K562 (cell line): ENCODE data around the gene FOXP3. TPM values are rescaled to one million over a fixed set of nuclear protein-coding genes. Genes with fewer than 3 reads are reported as not detected.

ENCODE experiments used
- ASH1L ChIP-seq: fragments of 450-650 bp; IDR thresholded peaks from 2 replicates; pipeline ENCODE4 v1.6.1; 2018; ENCODE audit warnings: borderline replicate concordance, mild to moderate bottlenecking, low read depth; ENCODE audit not compliant: partially characterized antibody
- ATF1 ChIP-seq, 2 experiments: fragments of 450-650 bp in 1 of 2; IDR thresholded peaks; 2 replicates each; pipeline ENCODE4 v1.6.1; 2016; ENCODE audit warnings: missing compliant biosample characterization in 1 of 2, missing genetic modification characterization in 1 of 2
- CEBPG ChIP-seq, 3 experiments: fragments of 200-800 bp in 1 of 3; sonication (Bioruptor generic) in 1 of 3; sonication (generic) in 1 of 3; formaldehyde crosslinking in 1 of 3; IDR thresholded peaks in 2 of 3; conservative IDR thresholded peaks in 1 of 3; 2 replicates each; pipeline versions ENCODE4 v1.6.1 to v1.8.0; 2016 to 2022; ENCODE audit warnings: missing compliant biosample characterization in 2 of 3, missing genetic modification characterization in 2 of 3, mild to moderate bottlenecking in 1 of 3, missing genetic modification reagents in 1 of 3
- CTBP1 ChIP-seq: fragments of 450-650 bp; IDR thresholded peaks from 2 replicates; pipeline ENCODE4 v1.6.1; 2016; ENCODE audit warnings: borderline replicate concordance
- EGR1 ChIP-seq: fragments of 450-650 bp; conservative IDR thresholded peaks from 2 replicates; pipeline ENCODE4 v1.6.1; 2017; ENCODE audit warnings: mild to moderate bottlenecking
- ERF ChIP-seq: fragments of 450-650 bp; formaldehyde crosslinking; IDR thresholded peaks from 2 replicates; pipeline ENCODE4 v1.4.0; 2020; ENCODE audit warnings: mild to moderate bottlenecking, mixed read lengths
- ESRRB ChIP-seq: fragments of 250-450 bp; sonication (Bioruptor Pico); IDR thresholded peaks from 2 replicates; pipeline ENCODE4 v1.5.0; 2020; ENCODE audit warnings: mild to moderate bottlenecking, moderate library complexity, borderline replicate concordance
- FUS ChIP-seq: fragments of 200-400 bp; formaldehyde crosslinking; optimal IDR thresholded peaks from 2 replicates; pipeline ENCODE3; 2017; ENCODE audit warnings: low read depth, low read length
- GATAD2A ChIP-seq: fragments of 450-650 bp; IDR thresholded peaks from 2 replicates; pipeline ENCODE4 v1.6.1; 2017
- LCOR ChIP-seq: sonication (generic); formaldehyde crosslinking; IDR thresholded peaks from 2 replicates; pipeline ENCODE4 v1.8.0; 2022; ENCODE audit warnings: mild to moderate bottlenecking, missing genetic modification reagents
- MEF2A ChIP-seq: IDR thresholded peaks from 2 replicates; pipeline ENCODE4 v1.6.1; 2011; ENCODE audit warnings: low read depth, mild to moderate bottlenecking, low read length, moderate library complexity; ENCODE audit not compliant: control insufficient read depth
- NFIC ChIP-seq: fragments of 450-650 bp; IDR thresholded peaks from 2 replicates; pipeline ENCODE4 v1.6.1; 2017; ENCODE audit warnings: mild to moderate bottlenecking, inconsistent platforms
- PHB2 ChIP-seq: fragments of 450-650 bp; IDR thresholded peaks from 2 replicates; pipeline ENCODE4 v1.6.1; 2017; ENCODE audit warnings: low read depth
- PML ChIP-seq: IDR thresholded peaks from 2 replicates; pipeline ENCODE4 v1.6.1; 2012; ENCODE audit warnings: low read length, inconsistent platforms
- RAD21 ChIP-seq, 2 experiments: fragments of 250-450 bp in 1 of 2; fragments of 450-650 bp in 1 of 2; sonication (Bioruptor Pico) in 1 of 2; formaldehyde crosslinking in 1 of 2; IDR thresholded peaks in 1 of 2; conservative IDR thresholded peaks in 1 of 2; 2 replicates each; pipeline versions ENCODE4 v1.4.0 to v1.8.0; 2020 to 2022; ENCODE audit warnings: mild to moderate bottlenecking in 2 of 2, moderate library complexity in 1 of 2
- RBM14 ChIP-seq: fragments of 200-400 bp; formaldehyde crosslinking; IDR thresholded peaks from 2 replicates; pipeline ENCODE4 v1.6.1; 2018; ENCODE audit warnings: low read depth, mild to moderate bottlenecking, low read length, moderate library complexity, borderline replicate concordance; ENCODE audit not compliant: insufficient read depth
- SAP30 ChIP-seq: fragments of 200-600 bp; sonication (generic); IDR thresholded peaks from 2 replicates; pipeline ENCODE4 v1.6.1; 2012; ENCODE audit warnings: borderline replicate concordance, low read depth, mild to moderate bottlenecking, moderate library complexity, low read length, control low read depth, inconsistent platforms; ENCODE audit not compliant: insufficient read depth, poor library complexity, severe bottlenecking
- SP1 ChIP-seq: sonication (generic); formaldehyde crosslinking; IDR thresholded peaks from 2 replicates; pipeline ENCODE4 v1.8.1; 2022; ENCODE audit warnings: mild to moderate bottlenecking, missing genetic modification reagents
- ZKSCAN3 ChIP-seq: fragments of 250-450 bp; sonication (Bioruptor Pico); IDR thresholded peaks from 2 replicates; pipeline ENCODE4 v1.4.0; 2020
- ZNF175 ChIP-seq: fragments of 200-800 bp; sonication (Bioruptor generic); IDR thresholded peaks from 2 replicates; pipeline ENCODE4 v1.6.1; 2016; ENCODE audit warnings: low read depth, mild to moderate bottlenecking, missing genetic modification characterization, missing compliant biosample characterization
- ZNF184 ChIP-seq: sonication (generic); formaldehyde crosslinking; IDR thresholded peaks from 2 replicates; pipeline ENCODE4 v1.5.0; 2020; ENCODE audit warnings: missing genetic modification reagents
- ZNF583 ChIP-seq: fragments of 250-450 bp; sonication (Bioruptor Pico); IDR thresholded peaks from 2 replicates; pipeline ENCODE4 v1.4.0; 2020
- polyA plus RNA-seq, 8 experiments: library from polyadenylated mRNA; depleted of rRNA in 4 of 8; stranded (reverse) in 5 of 8; unstranded in 3 of 8; fragments of >200 nt; fragmentation: Nextera tagmentation in 2 of 8; fragmentation: Illumina TruSeq in 1 of 8; extraction: Ambion mirVana in 2 of 8; extraction: Trizol in 1 of 8; gene quantifications; 2 replicates each; pipeline versions ENCODE4 v1.2.1 to v1.2.3, GENCODE V29; 2011 to 2014; ENCODE audit warnings: inconsistent platforms in 1 of 8, missing spikeins in 1 of 8
- total RNA-seq, 7 experiments: library from RNA; depleted of rRNA in 6 of 7; stranded (reverse); fragments of >200 nt in 6 of 7; fragmentation: Illumina TruSeq in 2 of 7; extraction: Trizol in 2 of 7; gene quantifications; 2 replicates each; pipeline versions ENCODE4 v1.2.1 to v1.2.3, GENCODE V29; 2011 to 2021; ENCODE audit warnings: low replicate concordance in 1 of 7
- TF ChIP-seq, protein P1 (sequence below): sonication (generic); formaldehyde crosslinking; IDR thresholded peaks from 2 replicates; pipeline ENCODE4 v1.8.0; 2022; ENCODE audit warnings: missing genetic modification reagents, mild to moderate bottlenecking, moderate library complexity, borderline replicate concordance
- TF ChIP-seq, protein P2 (sequence below): sonication (generic); formaldehyde crosslinking; IDR thresholded peaks from 2 replicates; pipeline ENCODE4 v1.8.0; 2022; ENCODE audit warnings: mild to moderate bottlenecking, missing genetic modification reagents
- TF ChIP-seq, protein P3 (sequence below): fragments of 450-650 bp; formaldehyde crosslinking; IDR thresholded peaks from 2 replicates; pipeline ENCODE4 v1.4.0; 2020; ENCODE audit warnings: mild to moderate bottlenecking, moderate library complexity

Gene FOXP3
- total and polyA plus RNA-seq, 9 of the 15 experiments (the other 6 are each of a cell fraction or from before 2014, with no cell fraction given): 0.04 to 0.24 (median 0.07) TPM; not detected in 4

DNA sequence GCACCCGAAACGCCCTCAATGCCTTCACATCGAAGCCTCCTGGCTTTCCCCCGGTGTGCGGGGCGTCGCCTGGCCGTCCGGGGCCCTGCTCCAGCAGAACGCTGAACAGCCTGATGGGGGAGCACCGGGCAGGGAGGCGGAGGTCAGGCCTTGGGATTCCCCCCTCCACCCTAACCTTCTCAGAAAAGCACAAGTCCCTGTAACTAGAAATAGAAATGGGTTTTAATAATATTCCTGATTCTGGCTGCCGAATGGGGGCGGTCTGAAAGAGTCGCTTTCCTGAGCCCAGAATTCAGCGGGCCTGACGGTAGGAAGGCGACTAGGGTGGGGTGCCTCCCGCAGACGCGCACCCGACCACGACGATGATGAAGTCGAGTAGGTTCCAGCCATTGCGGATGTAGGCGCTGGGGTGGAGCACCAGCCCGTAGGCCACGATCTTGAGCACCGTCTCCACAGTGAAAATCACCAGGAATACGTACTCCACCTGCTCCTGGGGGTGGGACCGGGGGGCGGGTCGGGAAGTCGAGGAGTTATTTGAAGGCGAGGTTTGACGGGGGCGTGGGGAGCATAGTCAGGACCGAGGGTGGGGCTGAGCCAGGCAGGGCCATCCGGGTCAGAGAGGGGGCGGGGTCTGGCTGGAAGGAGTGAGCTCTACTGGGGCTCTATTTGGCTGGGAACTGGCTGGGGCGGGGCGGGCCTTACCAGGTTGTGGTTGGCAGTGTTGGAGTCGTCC is 33.8 kb downstream of the FOXP3 start (continued):
- TF ChIP-seq, protein P1, sequence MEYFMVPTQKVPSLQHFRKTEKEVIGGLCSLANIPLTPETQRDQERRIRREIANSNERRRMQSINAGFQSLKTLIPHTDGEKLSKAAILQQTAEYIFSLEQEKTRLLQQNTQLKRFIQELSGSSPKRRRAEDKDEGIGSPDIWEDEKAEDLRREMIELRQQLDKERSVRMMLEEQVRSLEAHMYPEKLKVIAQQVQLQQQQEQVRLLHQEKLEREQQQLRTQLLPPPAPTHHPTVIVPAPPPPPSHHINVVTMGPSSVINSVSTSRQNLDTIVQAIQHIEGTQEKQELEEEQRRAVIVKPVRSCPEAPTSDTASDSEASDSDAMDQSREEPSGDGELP (CRISPR knock-in tag): peak; percentile 36; the same call in 1 of the 2 replicates
- TF ChIP-seq, protein P2, sequence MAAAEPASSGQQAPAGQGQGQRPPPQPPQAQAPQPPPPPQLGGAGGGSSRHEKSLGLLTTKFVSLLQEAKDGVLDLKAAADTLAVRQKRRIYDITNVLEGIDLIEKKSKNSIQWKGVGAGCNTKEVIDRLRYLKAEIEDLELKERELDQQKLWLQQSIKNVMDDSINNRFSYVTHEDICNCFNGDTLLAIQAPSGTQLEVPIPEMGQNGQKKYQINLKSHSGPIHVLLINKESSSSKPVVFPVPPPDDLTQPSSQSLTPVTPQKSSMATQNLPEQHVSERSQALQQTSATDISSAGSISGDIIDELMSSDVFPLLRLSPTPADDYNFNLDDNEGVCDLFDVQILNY: no peak
- TF ChIP-seq ZNF583 (CRISPR knock-in tag) (no peak), EGR1 (peak; percentile 57), NFIC (no peak), PHB2 (no peak), SP1 (CRISPR knock-in tag) (peak; percentile 60; the same call in 1 of the 2 replicates), ERF (no peak), FUS (no peak), CEBPG (CRISPR knock-in tag; IDR thresholded peaks at IDR 0.05) (no peak), CEBPG (tag; conservative IDR thresholded peaks at IDR 0.05 in 1 of 2, IDR thresholded peaks at IDR 0.05 in 1 of 2) (no peak), ZNF184 (no peak), LCOR (CRISPR knock-in tag) (no peak), RAD21 (CRISPR knock-in tag; conservative IDR thresholded peaks at IDR 0.05 in 1 of 2, IDR thresholded peaks at IDR 0.05 in 1 of 2) (peak in 1 of 2 experiments; percentile 22; a peak in 1 of 4 replicates), ASH1L (no peak), ESRRB (no peak), RBM14 (no peak), ZNF175 (CRISPR knock-in tag) (no peak), GATAD2A (no peak), SAP30 (no peak), ZKSCAN3 (no peak), MEF2A (no peak), ATF1 (CRISPR knock-in tag; IDR thresholded peaks at IDR 0.05) (no peak), ATF1 (tag; IDR thresholded peaks at IDR 0.05) (peak; percentile 44; the same call in 1 of the 2 replicates), PML (no peak), CTBP1 (0 out of 2 replicates have a peak, but pooled peaks have one; percentile 17)
- TF ChIP-seq, protein P3, sequence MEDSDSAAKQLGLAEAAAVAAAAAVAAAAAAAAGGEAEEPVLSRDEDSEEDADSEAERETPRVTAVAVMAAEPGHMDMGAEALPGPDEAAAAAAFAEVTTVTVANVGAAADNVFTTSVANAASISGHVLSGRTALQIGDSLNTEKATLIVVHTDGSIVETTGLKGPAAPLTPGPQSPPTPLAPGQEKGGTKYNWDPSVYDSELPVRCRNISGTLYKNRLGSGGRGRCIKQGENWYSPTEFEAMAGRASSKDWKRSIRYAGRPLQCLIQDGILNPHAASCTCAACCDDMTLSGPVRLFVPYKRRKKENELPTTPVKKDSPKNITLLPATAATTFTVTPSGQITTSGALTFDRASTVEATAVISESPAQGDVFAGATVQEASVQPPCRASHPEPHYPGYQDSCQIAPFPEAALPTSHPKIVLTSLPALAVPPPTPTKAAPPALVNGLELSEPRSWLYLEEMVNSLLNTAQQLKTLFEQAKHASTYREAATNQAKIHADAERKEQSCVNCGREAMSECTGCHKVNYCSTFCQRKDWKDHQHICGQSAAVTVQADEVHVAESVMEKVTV: no peak
- TF ChIP-seq, all 486 proteins: peak for 36
